Measurements from ENCODE around the gene IRF2BPL. TPM values are rescaled to one million over a fixed set of nuclear protein-coding genes. Genes with fewer than 3 reads are reported as not detected.

IRF2BPL gene
- total and polyA plus RNA-seq, 9 of the 15 experiments (the other 6 are each of a cell fraction or from before 2014, with no cell fraction given): 0.52 to 21.6 (median 2.5) TPM

DNA sequence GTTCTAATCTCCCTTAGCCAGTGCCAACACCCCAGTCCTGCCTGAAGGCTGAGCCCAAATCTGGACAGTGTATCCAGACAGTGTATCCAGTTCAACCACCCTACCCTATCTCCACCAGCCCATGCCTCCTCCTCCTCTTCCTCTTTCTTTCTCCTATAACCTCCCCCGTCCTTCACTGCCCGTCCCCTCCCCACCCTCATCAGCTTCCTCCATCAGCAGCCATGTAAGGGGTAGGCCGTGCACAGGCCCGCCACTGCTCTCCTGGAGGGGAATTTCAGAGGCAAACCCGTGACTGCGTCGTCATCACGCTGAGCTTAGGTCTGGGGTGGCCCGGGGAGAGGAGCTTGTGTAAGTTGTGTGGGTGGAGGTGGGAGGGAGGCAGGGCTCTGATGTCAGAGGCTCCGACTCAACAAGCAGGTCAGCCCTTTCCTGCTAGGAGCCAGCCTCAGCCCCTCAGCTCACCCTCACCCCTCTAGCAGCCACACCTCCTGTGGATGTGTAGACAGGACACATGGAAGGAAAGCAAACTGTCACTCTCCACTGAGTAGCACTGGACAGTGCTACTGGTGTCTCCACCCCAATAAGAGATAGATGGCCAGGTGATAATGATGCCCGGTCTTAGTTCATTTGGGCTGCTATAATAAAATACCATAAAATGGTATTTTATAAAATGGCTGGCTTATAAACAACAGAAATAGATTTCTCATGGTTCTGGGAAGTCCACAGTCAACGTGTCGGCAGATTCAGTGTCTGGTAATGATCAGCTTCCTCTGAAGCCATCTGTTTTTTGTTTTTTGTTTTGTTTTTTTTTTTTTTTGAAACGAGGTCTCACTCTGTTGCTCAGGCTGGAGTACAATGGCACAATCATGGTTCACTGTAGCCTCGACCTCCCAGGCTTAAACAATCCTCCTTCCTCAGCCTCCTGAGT, 50.5 kb downstream of the IRF2BPL start (continued):
- TF ChIP-seq, protein P1, sequence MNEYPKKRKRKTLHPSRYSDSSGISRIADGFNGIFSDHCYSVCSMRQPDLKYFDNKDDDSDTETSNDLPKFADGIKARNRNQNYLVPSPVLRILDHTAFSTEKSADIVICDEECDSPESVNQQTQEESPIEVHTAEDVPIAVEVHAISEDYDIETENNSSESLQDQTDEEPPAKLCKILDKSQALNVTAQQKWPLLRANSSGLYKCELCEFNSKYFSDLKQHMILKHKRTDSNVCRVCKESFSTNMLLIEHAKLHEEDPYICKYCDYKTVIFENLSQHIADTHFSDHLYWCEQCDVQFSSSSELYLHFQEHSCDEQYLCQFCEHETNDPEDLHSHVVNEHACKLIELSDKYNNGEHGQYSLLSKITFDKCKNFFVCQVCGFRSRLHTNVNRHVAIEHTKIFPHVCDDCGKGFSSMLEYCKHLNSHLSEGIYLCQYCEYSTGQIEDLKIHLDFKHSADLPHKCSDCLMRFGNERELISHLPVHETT (CRISPR knock-in tag; conservative IDR thresholded peaks at IDR 0.05 in 1 of 2, IDR thresholded peaks at IDR 0.05 in 1 of 2): peak in 1 of 2 experiments; percentile 31; a peak in 1 of 4 replicates
- TF ChIP-seq CHD4 (IDR thresholded peaks at IDR 0.05; ENCODE audit: insufficient read depth, insufficient replicate concordance, low read depth, low read length, poor library complexity, severe bottlenecking) (no peak), NR0B1 (IDR thresholded peaks at IDR 0.05; ENCODE audit: partially characterized antibody) (no peak), CEBPB (tag; IDR thresholded peaks at IDR 0.05) (no peak; the same call in 1 of the 2 replicates), POLR2AphosphoS2 (IDR thresholded peaks at IDR 0.05; ENCODE audit: low read length) (no peak), KDM5B (IDR thresholded peaks at IDR 0.05; ENCODE audit: insufficient replicate concordance, low read depth, low read length) (no peak), ARID1B (IDR thresholded peaks at IDR 0.05) (peak; percentile 57), EP300 (IDR thresholded peaks at IDR 0.05; ENCODE audit: low read length) (no peak), PRPF4 (IDR thresholded peaks at IDR 0.05; ENCODE audit: insufficient read depth, low read depth, low read length, poor library complexity, severe bottlenecking) (no peak), GTF2A2 (tag; IDR thresholded peaks at IDR 0.05) (no peak), RFX1 (IDR thresholded peaks at IDR 0.05) (no peak), L3MBTL2 (IDR thresholded peaks at IDR 0.05) (0 out of 2 replicates have a peak, but pooled peaks have one; percentile 25), HNRNPUL1 (IDR thresholded peaks at IDR 0.05; ENCODE audit: low read length) (no peak), MCM7 (IDR thresholded peaks at IDR 0.05) (no peak), ATF1 (CRISPR knock-in tag; IDR thresholded peaks at IDR 0.05) (no peak), ATF1 (tag; IDR thresholded peaks at IDR 0.05) (peak; percentile 78), ASH1L (IDR thresholded peaks at IDR 0.05; ENCODE audit: borderline replicate concordance, low read depth, partially characterized antibody) (no peak), ZNF644 (tag; IDR thresholded peaks at IDR 0.05; ENCODE audit: low read depth) (no peak), CXXC5 (CRISPR knock-in tag; IDR thresholded peaks at IDR 0.05) (0 out of 2 replicates have a peak, but pooled peaks have one; percentile 15), E2F3 (CRISPR knock-in tag; IDR thresholded peaks at IDR 0.05) (no peak), ZKSCAN8 (CRISPR knock-in tag; IDR thresholded peaks at IDR 0.05) (no peak)
- TF ChIP-seq, protein P2, sequence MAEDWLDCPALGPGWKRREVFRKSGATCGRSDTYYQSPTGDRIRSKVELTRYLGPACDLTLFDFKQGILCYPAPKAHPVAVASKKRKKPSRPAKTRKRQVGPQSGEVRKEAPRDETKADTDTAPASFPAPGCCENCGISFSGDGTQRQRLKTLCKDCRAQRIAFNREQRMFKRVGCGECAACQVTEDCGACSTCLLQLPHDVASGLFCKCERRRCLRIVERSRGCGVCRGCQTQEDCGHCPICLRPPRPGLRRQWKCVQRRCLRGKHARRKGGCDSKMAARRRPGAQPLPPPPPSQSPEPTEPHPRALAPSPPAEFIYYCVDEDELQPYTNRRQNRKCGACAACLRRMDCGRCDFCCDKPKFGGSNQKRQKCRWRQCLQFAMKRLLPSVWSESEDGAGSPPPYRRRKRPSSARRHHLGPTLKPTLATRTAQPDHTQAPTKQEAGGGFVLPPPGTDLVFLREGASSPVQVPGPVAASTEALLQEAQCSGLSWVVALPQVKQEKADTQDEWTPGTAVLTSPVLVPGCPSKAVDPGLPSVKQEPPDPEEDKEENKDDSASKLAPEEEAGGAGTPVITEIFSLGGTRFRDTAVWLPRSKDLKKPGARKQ (CRISPR knock-in tag; IDR thresholded peaks at IDR 0.05): no peak

Measured in K562 (cell line).